Tibial nerve (tissue), 4 donors: ENCODE data around the gene PARN.

Source experiments
- CTCF ChIP-seq, 5 experiments: fragments of 200-600 bp in 3 of 5; fragments of 450-650 bp in 2 of 5; sonication (generic) in 3 of 5; IDR thresholded peaks; one replicate each; pipeline ENCODE4 v1.5.1; 2016 to 2019; ENCODE audit warnings: antibody characterized with exemption in 5 of 5, mild to moderate bottlenecking in 3 of 5, moderate library complexity in 2 of 5
- EP300 ChIP-seq, 2 donors: sonication (generic); formaldehyde crosslinking; IDR thresholded peaks; one replicate each; pipeline ENCODE4 v1.6.1; 2017; ENCODE audit warnings: antibody characterized with exemption in 2 of 2, mild to moderate bottlenecking in 1 of 2

GRCh38 chr16:14678748-14679497, 48.9 kb upstream of the PARN start:
- TF ChIP-seq CTCF (IDR thresholded peaks at IDR 0.05) (no peak), EP300 (IDR thresholded peaks at IDR 0.05) (no peak)
